GM18508 (cell line): ENCODE measurements around the gene MTOR.
A peak's percentile ranks its signal among the peaks of the same experiment; 100 is the strongest.
"Not testable (repeated sequence)": the region's sequence is repeated elsewhere in the genome, so short reads cannot be mapped to it uniquely, and the experiment has no call there.

Experiments
- ATAC-seq: cut with Tn5 transposase; IDR thresholded peaks from one replicate; pipeline ENCODE4 v1.9.1; 2021; ENCODE audit warnings: moderate number of reproducible peaks; ENCODE audit not compliant: insufficient read depth, unreplicated experiment

Gene MTOR

GRCh38 chr1:11281518-11282331 is 19.4 kb upstream of the MTOR start:
- ATAC-seq = no peak

- ATAC-seq = no peak
Measured at GRCh38 chr1:11280719-11281376, 18.5 kb upstream of the MTOR start.

- ATAC-seq = no peak
Measured at GRCh38 chr1:11279630-11280029, 17.3 kb upstream of the MTOR start.

GRCh38 chr1:11279152-11279551 is 16.8 kb upstream of the MTOR start:
- no peak for ATAC-seq

- no peak for ATAC-seq
Measured at GRCh38 chr1:11273595-11274234, 11.4 kb upstream of the MTOR start.

- peak; percentile 47 for ATAC-seq
Measured at GRCh38 chr1:11272832-11273594, 10.7 kb upstream of the MTOR start, which contains the start of gene UBIAD1. UBIAD1 (plus strand) TSS chr1:11273198; CDS start chr1:11273532, 334 bp downstream.

- ATAC-seq = no peak
Measured at GRCh38 chr1:11272544-11272831, 10.1 kb upstream of the MTOR start.

- not testable (repeated sequence) for ATAC-seq
Measured at GRCh38 chr1:11267350-11268337, 5.3 kb upstream of the MTOR start.

- ATAC-seq = no peak
Measured at GRCh38 chr1:11266268-11267074, 4.1 kb upstream of the MTOR start.

GRCh38 chr1:11256299-11256698 is 6.1 kb downstream of the MTOR start:
- no peak for ATAC-seq

- no peak for ATAC-seq
Measured at GRCh38 chr1:11253226-11253625, 9.1 kb downstream of the MTOR start.

- no peak for ATAC-seq
Measured at GRCh38 chr1:11252538-11252937, 9.8 kb downstream of the MTOR start.

GRCh38 chr1:11248169-11248568 is 14.2 kb downstream of the MTOR start:
- ATAC-seq = no peak

- ATAC-seq = no peak
Measured at GRCh38 chr1:11245904-11246719, 16.2 kb downstream of the MTOR start.

- ATAC-seq = no peak
Measured at GRCh38 chr1:11245248-11245647, 17.1 kb downstream of the MTOR start.

GRCh38 chr1:11238311-11238710 is 24.0 kb downstream of the MTOR start:
- ATAC-seq = no peak

GRCh38 chr1:11237356-11237755 is 25.0 kb downstream of the MTOR start:
- no peak for ATAC-seq

- ATAC-seq = no peak
Measured at GRCh38 chr1:11233208-11233607, 29.1 kb downstream of the MTOR start.
